Spleen (tissue), 11 donors: ENCODE measurements around the gene CDC42BPG. TPM values are rescaled to one million over a fixed set of nuclear protein-coding genes. Genes with fewer than 3 reads are reported as not detected.
A peak's percentile ranks its signal among the peaks of the same experiment; 100 is the strongest.

Experiments
- DNase-seq: peaks from one replicate; pipeline ENCODE4 v3.0.0-alpha.2; 2020
- H3K27ac ChIP-seq, 8 donors: fragments of 200-600 bp; sonication (generic) in 7 of 8; 1 replicate in 4 of 8; 2 replicates in 4 of 8; pipeline versions ENCODE4 v1.5.0 to v1.8.0; 2016 to 2021; ENCODE audit warnings: inconsistent platforms in 4 of 8, mild to moderate bottlenecking in 4 of 8, moderate library complexity in 1 of 8
- H3K27me3 ChIP-seq, 7 donors: fragments of 200-600 bp; sonication (generic) in 6 of 7; replicated peaks in 1 of 7; 1 replicate in 4 of 7; 2 replicates in 3 of 7; pipeline versions ENCODE4 v1.5.0 to v1.8.0; 2016 to 2021; ENCODE audit warnings: inconsistent platforms in 3 of 7, mild to moderate bottlenecking in 1 of 7
- H3K36me3 ChIP-seq, 6 donors: fragments of 200-600 bp; sonication (generic) in 5 of 6; 1 replicate in 4 of 6; 2 replicates in 2 of 6; pipeline versions ENCODE4 v1.5.0 to v1.8.0; 2016 to 2021; ENCODE audit warnings: inconsistent platforms in 2 of 6
- H3K4me1 ChIP-seq, 6 donors: fragments of 200-600 bp; sonication (generic) in 5 of 6; 1 replicate in 3 of 6; 2 replicates in 3 of 6; pipeline versions ENCODE4 v1.5.0 to v1.8.0; 2016 to 2021; ENCODE audit warnings: inconsistent platforms in 3 of 6
- H3K4me3 ChIP-seq, 8 donors: fragments of 200-600 bp; sonication (generic) in 7 of 8; 1 replicate in 4 of 8; 2 replicates in 4 of 8; pipeline versions ENCODE4 v1.5.0 to v1.8.0; 2016 to 2021; ENCODE audit warnings: inconsistent platforms in 4 of 8, mild to moderate bottlenecking in 4 of 8, moderate library complexity in 2 of 8
- H3K9me3 ChIP-seq, 8 donors: fragments of 200-600 bp; sonication (generic) in 7 of 8; 1 replicate in 4 of 8; 2 replicates in 4 of 8; pipeline versions ENCODE4 v1.5.0 to v1.8.0; 2016 to 2021; ENCODE audit warnings: inconsistent platforms in 4 of 8
- CTCF ChIP-seq, 11 experiments: fragments of 200-600 bp in 7 of 11; fragments of 450-650 bp in 4 of 11; sonication (generic) in 4 of 11; IDR thresholded peaks in 8 of 11; conservative IDR thresholded peaks in 3 of 11; 1 replicate in 7 of 11; 2 replicates in 4 of 11; pipeline versions ENCODE4 v1.4.0 to v1.8.0; 2016 to 2021; ENCODE audit warnings: antibody characterized with exemption in 11 of 11, inconsistent platforms in 4 of 11, mild to moderate bottlenecking in 1 of 11
- POLR2A ChIP-seq, 3 donors: fragments of 450-650 bp; IDR thresholded peaks; one replicate each; pipeline ENCODE4 v1.5.1; 2017; ENCODE audit warnings: antibody characterized with exemption in 3 of 3, mild to moderate bottlenecking in 1 of 3
- POLR2AphosphoS5 ChIP-seq, 3 donors: sonication (generic); formaldehyde crosslinking; IDR thresholded peaks; one replicate each; pipeline ENCODE4 v1.5.1; 2017; ENCODE audit warnings: antibody characterized with exemption in 3 of 3
- WGBS, 5 donors: extraction: QIAGEN DNeasy Blood & Tissue Kit in 3 of 5; methylation state at CpG; one replicate each; pipeline versions ENCODE4 v1.1.5 to v1.1.7; 2013 to 2018; 5-methylcytosine and 5-hydroxymethylcytosine counted together
- intact Hi-C: fragments of 100-400 bp; cut with DNase I; formaldehyde crosslinking; loops from one replicate; pipeline ENCODE4 v1.15.0; 2023; ENCODE audit warnings: low total_unique reads
- polyA plus RNA-seq, 3 donors: library from polyadenylated mRNA; stranded (reverse); fragments of 200-250 nt; gene quantifications; one replicate each; pipeline ENCODE4 v1.2.1, GENCODE V29; 2013
- total RNA-seq, 7 donors: library from RNA; depleted of rRNA in 3 of 7; stranded (reverse); fragments of >200 nt in 3 of 7; fragmentation: NEBNext Ultra II Directional in 4 of 7; extraction: Animal tissue kit (Norgen Biotek cat#: 25700) in 4 of 7; gene quantifications; one replicate each; pipeline versions ENCODE4 v1.1.0 to v1.2.1, GENCODE V29; 2016 to 2021
- donor health status: healthy with polysubstance abuse.
- donor health status: DM: no; HTN: no; CAD: no; lungs with moderate emphysema.
- donor health status: DM: no; HTN: no; CAD: no.
- donor health status: Bipolar disorder and iron deficiency.
- donor health status: healthy.
- donor health status: DM: no; HTN: no; CAD: no.
- donor health status: DM: yes; HTN: yes; CAD: no.

CDC42BPG gene
- total and polyA plus RNA-seq, 10 donors = 0.74 to 4.6 (median 2.5) TPM

- WGBS, 5 donors = 89 to 98% (median 91%) methylated on average over 5 to 9 of the region's 9 CpGs
- intact Hi-C loops = no loop called here
- no peak for TF ChIP-seq POLR2A (IDR thresholded peaks at IDR 0.05)
- no peak for TF ChIP-seq POLR2AphosphoS5 (IDR thresholded peaks at IDR 0.05)
- TF ChIP-seq CTCF (IDR thresholded peaks at IDR 0.05 in 8 of 11, conservative IDR thresholded peaks at IDR 0.05 in 3 of 11) = no peak
- H3K4me3 ChIP-seq = no peak overlapping the region
- no peaks in the 10 kb centered on the region for H3K27me3 ChIP-seq
- H3K36me3 ChIP-seq = peaks cover 0 to 50% (median 17%) of the 10 kb centered on the region in 6 donors
- H3K27ac ChIP-seq = no peak overlapping the region
- H3K4me1 ChIP-seq = peaks cover 34 to 84% (median 55%) of the 10 kb centered on the region in 6 donors
- no peak for DNase-seq
- no peaks in the 10 kb centered on the region for H3K9me3 ChIP-seq
Observed at GRCh38 chr11:64805481-64805880, 39.0 kb downstream of the CDC42BPG start.

- H3K36me3 ChIP-seq = peaks cover 0 to 59% (median 21%) of the 10 kb centered on the region in 6 donors
- DNase-seq = peak; percentile 81
- no peaks in the 10 kb centered on the region for H3K27me3 ChIP-seq
- peak overlapping the region in 1 of 8 donors; percentile 84 for H3K4me3 ChIP-seq
- H3K4me1 ChIP-seq = peaks cover 41 to 85% (median 59%) of the 10 kb centered on the region in 6 donors
- H3K9me3 ChIP-seq = no peaks in the 10 kb centered on the region
- intact Hi-C loops = no loop called here
- peak overlapping the region in 7 of 8 donors; percentile 79 to 94 (median 88) for H3K27ac ChIP-seq
- TF ChIP-seq CTCF (IDR thresholded peaks at IDR 0.05 in 8 of 11, conservative IDR thresholded peaks at IDR 0.05 in 3 of 11) (no peak), POLR2AphosphoS5 (IDR thresholded peaks at IDR 0.05) (peak in 1 of 3 donors; percentile 9)
- WGBS, 5 donors = 91 to 94% (median 93%) methylated on average over 21 to 41 of the region's 41 CpGs
Observed at GRCh38 chr11:64804346-64805210, 39.9 kb downstream of the CDC42BPG start.

- peak overlapping the region; percentile 55 to 95 (median 70) for H3K4me3 ChIP-seq
- no peak for TF ChIP-seq CTCF (IDR thresholded peaks at IDR 0.05 in 8 of 11, conservative IDR thresholded peaks at IDR 0.05 in 3 of 11)
- no peak for TF ChIP-seq POLR2A (IDR thresholded peaks at IDR 0.05)
- no peak for TF ChIP-seq POLR2AphosphoS5 (IDR thresholded peaks at IDR 0.05)
- H3K36me3 ChIP-seq = peaks cover 0 to 66% (median 25%) of the 10 kb centered on the region in 6 donors
- 41 to 53% (median 50%) methylated on average over 14 to 15 of the region's 15 CpGs for WGBS, 5 donors
- peak overlapping the region; percentile 79 to 94 (median 88) for H3K27ac ChIP-seq
- DNase-seq = no peak
- no peaks in the 10 kb centered on the region for H3K9me3 ChIP-seq
- intact Hi-C loops = no loop called here
- peaks cover 42 to 85% (median 58%) of the 10 kb centered on the region in 6 donors for H3K4me1 ChIP-seq
- no peaks in the 10 kb centered on the region for H3K27me3 ChIP-seq
Observed at GRCh38 chr11:64803846-64804345, 40.6 kb downstream of the CDC42BPG start.
